ENCODE measurements around the gene POU5F2. TPM values are rescaled to one million over a fixed set of nuclear protein-coding genes. Genes with fewer than 3 reads are reported as not detected.

POU5F2 gene
- total and polyA plus RNA-seq, 10 donors: under 0.01 to 11.7 (median 4.2) TPM

DNA sequence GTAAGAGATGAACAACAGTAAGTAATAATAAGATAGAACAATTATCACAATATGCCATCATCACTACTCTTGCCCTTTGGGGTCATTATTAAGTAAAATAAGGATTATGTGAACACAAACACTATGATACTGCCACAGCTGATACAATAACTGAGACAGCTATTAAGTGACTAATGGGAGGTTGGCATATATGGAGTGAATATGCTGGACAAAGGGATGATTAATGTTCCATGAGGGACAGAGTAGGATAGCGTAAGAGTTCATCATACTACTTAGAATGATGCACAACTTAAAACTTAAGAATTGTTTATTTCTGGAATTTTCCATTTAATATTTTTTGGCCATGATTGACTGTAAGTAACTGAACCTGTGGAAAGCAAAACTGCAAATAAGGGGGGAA lies 16.6 kb downstream of the POU5F2 start:
- H3K27me3 ChIP-seq (replicated peaks in 1 of 7): no peaks in the 10 kb centered on the region
- H3K27ac ChIP-seq: no peak overlapping the region
- 93 to 100% (median 95%) methylated on average over 1 of the region's 1 CpG for WGBS, 5 donors
- H3K4me3 ChIP-seq: no peak overlapping the region
- H3K36me3 ChIP-seq: no peaks in the 10 kb centered on the region
- intact Hi-C loops (cut with DNase I; ENCODE audit: low total_unique reads): no loop called here
- H3K9me3 ChIP-seq: no peaks in the 10 kb centered on the region
- no peak for DNase-seq
- H3K4me1 ChIP-seq: no peaks in the 10 kb centered on the region
- TF ChIP-seq POLR2A (IDR thresholded peaks at IDR 0.05): no peak
- TF ChIP-seq POLR2AphosphoS5 (IDR thresholded peaks at IDR 0.05): no peak
- TF ChIP-seq, protein P1, sequence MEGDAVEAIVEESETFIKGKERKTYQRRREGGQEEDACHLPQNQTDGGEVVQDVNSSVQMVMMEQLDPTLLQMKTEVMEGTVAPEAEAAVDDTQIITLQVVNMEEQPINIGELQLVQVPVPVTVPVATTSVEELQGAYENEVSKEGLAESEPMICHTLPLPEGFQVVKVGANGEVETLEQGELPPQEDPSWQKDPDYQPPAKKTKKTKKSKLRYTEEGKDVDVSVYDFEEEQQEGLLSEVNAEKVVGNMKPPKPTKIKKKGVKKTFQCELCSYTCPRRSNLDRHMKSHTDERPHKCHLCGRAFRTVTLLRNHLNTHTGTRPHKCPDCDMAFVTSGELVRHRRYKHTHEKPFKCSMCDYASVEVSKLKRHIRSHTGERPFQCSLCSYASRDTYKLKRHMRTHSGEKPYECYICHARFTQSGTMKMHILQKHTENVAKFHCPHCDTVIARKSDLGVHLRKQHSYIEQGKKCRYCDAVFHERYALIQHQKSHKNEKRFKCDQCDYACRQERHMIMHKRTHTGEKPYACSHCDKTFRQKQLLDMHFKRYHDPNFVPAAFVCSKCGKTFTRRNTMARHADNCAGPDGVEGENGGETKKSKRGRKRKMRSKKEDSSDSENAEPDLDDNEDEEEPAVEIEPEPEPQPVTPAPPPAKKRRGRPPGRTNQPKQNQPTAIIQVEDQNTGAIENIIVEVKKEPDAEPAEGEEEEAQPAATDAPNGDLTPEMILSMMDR (IDR thresholded peaks at IDR 0.05 in 8 of 11, conservative IDR thresholded peaks at IDR 0.05 in 3 of 11): no peak

DNA sequence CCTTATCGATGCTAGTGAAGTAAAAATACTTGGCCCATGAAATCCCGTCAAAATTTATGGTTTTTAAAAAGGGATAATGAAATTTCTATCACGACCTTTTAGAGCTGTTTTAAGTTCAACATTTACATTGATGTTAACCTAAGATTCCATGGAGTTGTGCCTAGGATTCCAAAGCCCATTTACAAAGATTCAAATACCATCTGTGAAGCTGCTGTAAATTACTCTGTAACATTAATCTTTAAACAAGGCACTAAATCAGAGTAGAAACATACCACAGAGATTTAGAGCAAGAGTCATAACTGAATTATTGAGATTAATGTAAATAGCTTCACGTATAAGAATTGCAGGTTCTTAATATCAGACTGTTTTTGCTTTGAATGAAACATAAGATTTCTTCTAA lies 17.7 kb downstream of the POU5F2 start:
- H3K27ac ChIP-seq: no peak overlapping the region
- no peaks in the 10 kb centered on the region for H3K4me1 ChIP-seq
- TF ChIP-seq, protein P1 (IDR thresholded peaks at IDR 0.05 in 8 of 11, conservative IDR thresholded peaks at IDR 0.05 in 3 of 11): no peak
- no peak overlapping the region for H3K4me3 ChIP-seq
- no peaks in the 10 kb centered on the region for H3K27me3 ChIP-seq (replicated peaks in 1 of 7)
- WGBS, 5 donors: 87 to 95% (median 90%) methylated on average over 4 of the region's 4 CpGs
- no peaks in the 10 kb centered on the region for H3K36me3 ChIP-seq
- H3K9me3 ChIP-seq: no peaks in the 10 kb centered on the region
- DNase-seq: no peak
- intact Hi-C loops (cut with DNase I; ENCODE audit: low total_unique reads): no loop called here

DNA sequence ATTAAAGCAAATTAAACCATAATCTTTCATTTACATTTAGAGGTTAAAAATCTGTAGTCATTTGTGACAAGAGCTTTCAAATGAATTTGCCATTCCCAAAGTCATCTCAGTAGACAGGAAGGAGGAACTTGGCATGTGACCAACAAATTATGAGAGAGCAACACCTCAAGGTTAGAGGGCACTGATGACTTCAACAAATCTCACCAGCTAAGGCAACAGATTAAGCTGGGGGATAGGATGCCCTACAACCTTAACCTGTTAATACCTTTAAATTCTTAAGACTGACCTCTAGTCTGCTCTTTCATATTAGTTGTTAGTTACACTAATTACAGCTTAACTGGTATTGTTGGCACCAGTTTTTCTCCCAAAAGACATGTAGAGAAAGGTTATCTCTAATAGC lies 18.4 kb downstream of the POU5F2 start:
- H3K4me3 ChIP-seq: no peak overlapping the region
- H3K27me3 ChIP-seq (replicated peaks in 1 of 7): no peaks in the 10 kb centered on the region
- no peaks in the 10 kb centered on the region for H3K9me3 ChIP-seq
- no peak overlapping the region for H3K27ac ChIP-seq
- TF ChIP-seq POLR2AphosphoS5 (IDR thresholded peaks at IDR 0.05) (no peak), POLR2A (IDR thresholded peaks at IDR 0.05) (no peak)
- TF ChIP-seq, protein P1 (IDR thresholded peaks at IDR 0.05 in 8 of 11, conservative IDR thresholded peaks at IDR 0.05 in 3 of 11): no peak
- no peaks in the 10 kb centered on the region for H3K4me1 ChIP-seq
- H3K36me3 ChIP-seq: no peaks in the 10 kb centered on the region
- intact Hi-C loops (cut with DNase I; ENCODE audit: low total_unique reads): no loop called here
- no peak for DNase-seq

DNA sequence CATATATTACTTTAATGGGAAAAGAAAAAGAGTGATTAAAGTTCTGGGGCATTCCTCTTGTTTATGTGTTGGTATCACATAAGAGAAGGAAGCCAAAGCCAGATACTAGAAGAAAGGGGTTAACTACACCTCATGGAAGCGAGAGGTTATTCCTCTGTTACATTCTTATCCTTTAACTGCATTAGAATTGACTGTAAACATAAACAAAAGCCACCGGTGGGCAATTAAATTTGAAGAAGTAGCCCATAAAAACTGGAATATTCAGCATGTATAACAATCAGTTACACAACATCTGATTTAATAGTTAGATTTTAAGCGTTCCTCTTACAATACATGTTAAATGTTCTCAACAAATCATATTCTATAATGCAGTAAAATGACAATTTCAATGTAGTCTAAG lies 18.8 kb downstream of the POU5F2 start:
- Histone ChIP-seq H3K27me3 (replicated peaks in 1 of 7) (no peaks in the 10 kb centered on the region), H3K9me3 (no peaks in the 10 kb centered on the region), H3K4me1 (no peaks in the 10 kb centered on the region), H3K36me3 (no peaks in the 10 kb centered on the region), H3K4me3 (no peak overlapping the region), H3K27ac (no peak overlapping the region)
- no peak for DNase-seq
- intact Hi-C loops (cut with DNase I; ENCODE audit: low total_unique reads): no loop called here
- 83 to 90% (median 88%) methylated on average over 3 of the region's 3 CpGs for WGBS, 5 donors
- no peak for TF ChIP-seq POLR2A (IDR thresholded peaks at IDR 0.05)
- no peak for TF ChIP-seq POLR2AphosphoS5 (IDR thresholded peaks at IDR 0.05)
- TF ChIP-seq, protein P1 (IDR thresholded peaks at IDR 0.05 in 8 of 11, conservative IDR thresholded peaks at IDR 0.05 in 3 of 11): no peak

All from spleen (tissue), 11 donors.